ENCODE data around the gene CDR2L. TPM values are rescaled to one million over a fixed set of nuclear protein-coding genes. Genes with fewer than 3 reads are reported as not detected.

Gene CDR2L
- polyA plus RNA-seq (ENCODE audit: insufficient read length in 3 of 3), result 10 to 100 TPM in 2 of 3 donors, 1 to 10 TPM in 1; 8.2 to 12.0 (median 12.0) TPM
- long read RNA-seq, donor 1, partial matches to known transcripts, result 0 of 2 reads
- long read RNA-seq, donor 1, other reads (novel, unspliced or antisense), result 0 of 2 reads
- long read RNA-seq, donor 2, transcript CDR2L-201 (5 exons, 3,536 nt), result major isoform, 6 of 6 reads
- long read RNA-seq, donor 2, partial matches to known transcripts, result 0 of 6 reads
- long read RNA-seq, donor 2, other reads (novel, unspliced or antisense), result 0 of 6 reads
- long read RNA-seq, donor 3, partial matches to known transcripts, result 0 of 4 reads
- long read RNA-seq, donor 3, other reads (novel, unspliced or antisense), result 0 of 4 reads
- long read RNA-seq, donor 4, partial matches to known transcripts, result 0 of 1 reads
- long read RNA-seq, donor 4, other reads (novel, unspliced or antisense), result 0 of 1 reads
- long read RNA-seq, donor 5, partial matches to known transcripts, result 0 of 1 reads
- long read RNA-seq, donor 5, other reads (novel, unspliced or antisense), result 0 of 1 reads
- long read RNA-seq, donor 6, partial matches to known transcripts, result 0 of 1 reads
- long read RNA-seq, donor 6, other reads (novel, unspliced or antisense), result 0 of 1 reads
- long read RNA-seq, donor 7, partial matches to known transcripts, result 921 of 953 reads
- long read RNA-seq, donor 7, other reads (novel, unspliced or antisense), result 32 of 953 reads
- long read RNA-seq, donor 8, partial matches to known transcripts, result 5 of 6 reads
- long read RNA-seq, donor 8, other reads (novel, unspliced or antisense), result 0 of 6 reads
- long read RNA-seq, donor 9, partial matches to known transcripts, result 0 of 3 reads
- long read RNA-seq, donor 9, other reads (novel, unspliced or antisense), result 0 of 3 reads
- long read RNA-seq, donor 10, partial matches to known transcripts, result 0 of 3 reads
- long read RNA-seq, donor 10, other reads (novel, unspliced or antisense), result 0 of 3 reads
- long read RNA-seq, donor 11, partial matches to known transcripts, result 0 of 2 reads
- long read RNA-seq, donor 11, other reads (novel, unspliced or antisense), result 0 of 2 reads
- long read RNA-seq, donor 12, partial matches to known transcripts, result 0 of 4 reads
- long read RNA-seq, donor 12, other reads (novel, unspliced or antisense), result 0 of 4 reads
- long read RNA-seq, donor 13, result 0 reads
- long read RNA-seq, donor 14, result 0 reads
- long read RNA-seq, donor 15, result 0 reads
- long read RNA-seq, donor 16, partial matches to known transcripts, result 0 of 3 reads
- long read RNA-seq, donor 16, other reads (novel, unspliced or antisense), result 0 of 3 reads

DNA sequence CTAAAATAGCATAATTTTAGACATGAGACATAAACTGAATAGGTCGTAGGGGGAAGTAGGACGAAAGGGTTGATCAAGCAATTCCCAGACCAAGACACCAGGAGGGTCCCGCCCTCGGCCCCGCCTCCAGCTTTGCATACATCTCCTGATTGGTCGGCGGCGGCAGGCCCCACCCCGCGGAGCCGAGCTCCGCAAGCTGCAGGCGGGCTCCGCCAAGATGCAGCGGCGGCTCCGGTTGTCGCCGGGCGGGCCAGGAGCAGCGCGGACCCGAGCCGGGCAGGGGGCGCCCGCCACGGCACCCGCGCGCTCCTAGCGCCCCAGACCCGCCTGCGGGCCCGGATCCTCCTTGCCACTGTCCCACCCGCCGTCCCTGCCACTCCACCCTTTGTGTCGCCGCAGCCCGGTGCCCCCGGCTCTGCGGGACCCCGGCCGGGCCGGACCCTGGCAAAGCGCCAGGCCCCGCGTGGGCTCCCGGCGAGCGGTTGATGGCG is at the start of gene CDR2L:
CDR2L (plus strand) TSS at position 215 of the 491 bp plus-strand sequence. CDS start 412 bp downstream, outside the sequence.
- DNase-seq, result peak; percentile 95

GRCh38 chr17:74938194-74938950 is 49.1 kb upstream of the CDR2L start:
- DNase-seq, result no peak

DNA sequence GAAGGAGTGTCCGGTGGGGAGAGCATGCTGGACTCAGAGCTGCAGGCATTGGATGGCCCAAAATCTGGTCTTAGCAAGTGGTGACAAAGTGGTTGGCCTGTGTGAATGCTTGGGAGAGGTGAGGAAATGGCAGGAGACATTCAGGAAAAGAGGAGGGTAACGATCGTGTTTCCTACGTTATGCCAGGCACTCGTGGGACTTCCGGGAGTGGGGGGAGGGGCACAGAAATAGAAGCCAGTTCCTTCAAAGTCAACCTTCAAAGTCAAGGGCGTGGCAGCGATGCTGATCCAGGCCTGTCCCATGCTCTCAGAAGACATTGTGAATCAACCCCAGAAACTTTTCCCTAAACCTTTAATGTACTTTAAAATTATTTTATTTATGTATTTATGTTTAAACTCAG is 47.9 kb upstream of the CDR2L start:
- DNase-seq, result no peak

DNA sequence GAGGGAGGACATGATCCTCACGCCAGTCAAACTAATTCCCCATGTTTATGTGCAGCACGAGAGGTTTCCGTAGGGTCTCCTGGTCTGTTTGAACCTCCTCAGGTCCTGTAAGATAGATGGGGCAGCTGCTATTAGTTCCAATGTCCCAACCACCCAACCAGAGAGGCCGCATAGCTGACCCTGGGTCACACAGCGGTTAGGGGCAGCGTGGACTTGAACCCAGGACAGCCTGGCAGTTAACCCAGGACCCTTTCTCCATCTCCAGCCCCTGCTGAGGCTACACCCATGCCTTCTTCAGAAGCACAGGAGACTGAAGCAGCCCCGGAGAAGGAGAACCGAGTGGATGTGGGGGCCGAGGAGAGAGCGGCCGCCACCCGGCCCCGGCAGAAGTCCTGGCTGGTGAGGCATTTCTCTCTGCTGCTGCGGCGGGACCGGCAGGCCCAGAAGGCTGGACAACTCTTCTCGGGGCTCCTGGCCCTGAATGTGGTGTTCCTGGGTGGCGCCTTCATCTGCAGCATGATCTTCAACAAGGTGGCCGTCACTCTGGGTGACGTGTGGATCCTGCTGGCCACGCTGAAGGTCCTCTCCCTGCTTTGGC is 46.2 kb upstream of the CDR2L start:
- no peak for DNase-seq

DNA sequence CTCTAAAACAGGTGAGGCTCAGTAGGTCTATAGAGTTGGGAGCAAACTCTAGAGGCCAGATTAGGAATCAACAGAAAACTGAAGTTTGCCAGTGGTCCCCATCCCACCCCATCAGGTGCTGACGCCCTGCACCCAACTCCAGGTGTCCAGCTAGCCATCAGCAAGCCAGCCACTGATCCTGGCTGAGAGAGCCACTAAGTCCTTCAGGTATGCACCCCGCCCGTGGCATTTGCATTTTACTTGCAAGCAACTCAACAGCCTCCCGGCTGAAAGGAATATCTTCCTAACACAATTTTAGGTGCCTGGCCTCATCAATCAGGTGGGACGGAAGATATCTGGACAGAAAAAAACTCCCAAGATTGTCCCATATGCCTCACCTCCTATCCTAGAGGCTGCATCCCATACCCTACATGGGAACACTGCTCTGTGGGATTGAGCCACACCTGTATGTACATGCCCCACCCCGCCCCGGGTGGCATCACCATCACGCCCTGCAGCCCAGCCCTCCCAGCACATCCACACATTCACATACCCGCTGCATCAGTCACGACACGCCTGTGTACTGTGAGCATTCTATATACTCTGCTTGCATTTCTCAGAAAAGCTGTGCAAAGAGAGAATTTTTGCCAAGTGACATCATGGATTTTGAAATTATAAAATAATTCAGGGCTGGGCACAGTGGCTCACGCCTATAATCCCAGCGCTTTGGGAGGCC is 43.5 kb upstream of the CDR2L start:
- no peak for DNase-seq

GRCh38 chr17:74945543-74945942 is 41.9 kb upstream of the CDR2L start:
- DNase-seq, result no peak

GRCh38 chr17:74946641-74947040 is 40.8 kb upstream of the CDR2L start:
- no peak for DNase-seq

DNA sequence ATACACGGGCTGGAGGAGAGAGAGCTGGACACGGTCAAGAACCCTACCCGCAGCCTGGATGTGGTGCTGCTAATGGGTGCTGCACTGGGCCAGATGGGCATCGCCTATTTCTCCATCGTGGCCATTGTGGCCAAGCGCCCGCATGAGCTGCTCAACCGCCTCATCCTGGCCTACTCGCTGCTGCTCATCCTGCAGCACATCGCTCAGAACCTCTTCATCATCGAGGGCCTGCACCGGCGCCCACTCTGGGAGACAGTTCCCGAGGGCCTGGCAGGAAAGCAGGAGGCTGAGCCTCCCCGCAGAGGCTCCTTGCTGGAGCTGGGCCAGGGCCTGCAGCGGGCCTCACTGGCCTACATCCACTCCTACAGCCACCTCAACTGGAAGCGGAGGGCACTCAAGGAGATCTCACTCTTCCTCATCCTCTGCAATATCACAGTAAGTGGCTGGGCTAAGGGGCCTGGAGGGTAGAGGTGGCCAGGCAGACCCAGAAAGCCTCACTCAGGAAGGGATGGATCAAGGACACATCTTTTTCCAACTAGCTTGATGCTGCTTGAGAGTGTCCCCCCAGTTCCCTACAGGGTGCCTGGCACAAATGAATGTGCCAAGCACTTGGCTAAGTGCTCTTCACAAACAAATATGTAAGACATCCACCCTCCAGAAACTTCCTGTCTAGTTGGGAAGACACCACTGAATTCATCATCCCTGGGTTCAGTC is 40.2 kb upstream of the CDR2L start:
- DNase-seq, result no peak

DNA sequence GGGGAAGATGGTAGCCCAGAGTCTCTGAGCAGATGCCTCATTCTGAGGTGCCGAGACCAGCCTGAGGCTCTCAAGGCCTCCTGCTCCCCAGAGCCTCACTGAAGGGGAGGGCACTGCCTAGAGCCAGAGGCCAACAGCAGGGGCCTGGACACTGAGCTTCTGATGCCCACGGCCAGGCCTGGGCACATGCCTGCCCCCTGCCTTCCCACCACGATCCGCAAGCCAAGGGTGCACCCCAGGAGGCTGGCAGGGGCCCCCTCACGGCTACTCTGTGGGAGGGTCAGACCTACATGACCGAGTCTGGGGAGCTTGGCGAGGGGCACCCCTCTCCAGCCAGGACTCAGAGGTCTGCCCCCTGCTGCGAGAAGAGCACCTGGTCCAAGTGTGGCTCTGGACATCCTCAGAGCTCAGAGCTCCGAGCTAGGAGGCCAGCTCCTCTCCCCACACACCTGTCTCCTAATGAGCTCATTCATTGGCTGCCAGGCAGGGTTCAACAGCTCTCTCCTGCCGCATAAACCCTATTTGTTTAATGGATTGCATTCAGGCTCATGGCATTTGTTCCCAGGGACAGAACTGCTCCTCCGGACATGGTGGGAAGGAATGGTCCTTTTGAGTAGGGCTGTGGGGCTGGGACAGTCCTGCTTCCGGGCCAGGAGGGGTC is 37.8 kb upstream of the CDR2L start:
- DNase-seq, result no peak

DNA sequence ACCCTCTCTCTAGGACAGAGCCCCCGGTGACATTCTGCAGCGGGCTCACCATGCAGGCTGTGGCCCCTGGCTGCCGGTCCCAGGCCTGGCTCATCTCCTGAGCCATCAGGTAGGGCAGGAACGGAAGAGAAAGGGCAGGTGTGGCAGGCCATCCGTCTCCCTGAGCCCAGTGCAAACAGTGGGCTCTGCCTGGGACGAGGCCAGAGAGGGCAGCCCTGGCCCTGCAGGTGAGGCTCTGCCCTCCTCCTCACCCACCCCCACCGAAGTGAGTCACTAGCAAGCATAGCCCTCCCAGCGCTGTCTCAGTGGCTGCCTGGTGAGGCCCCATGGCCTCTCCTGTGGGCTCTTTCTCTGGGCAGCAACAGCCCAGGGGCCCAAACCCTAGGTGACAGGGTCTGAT is 37.2 kb upstream of the CDR2L start:
- DNase-seq, result no peak

- no peak for DNase-seq
Observed at GRCh38 chr17:74951065-74951464, 36.4 kb upstream of the CDR2L start.

DNA sequence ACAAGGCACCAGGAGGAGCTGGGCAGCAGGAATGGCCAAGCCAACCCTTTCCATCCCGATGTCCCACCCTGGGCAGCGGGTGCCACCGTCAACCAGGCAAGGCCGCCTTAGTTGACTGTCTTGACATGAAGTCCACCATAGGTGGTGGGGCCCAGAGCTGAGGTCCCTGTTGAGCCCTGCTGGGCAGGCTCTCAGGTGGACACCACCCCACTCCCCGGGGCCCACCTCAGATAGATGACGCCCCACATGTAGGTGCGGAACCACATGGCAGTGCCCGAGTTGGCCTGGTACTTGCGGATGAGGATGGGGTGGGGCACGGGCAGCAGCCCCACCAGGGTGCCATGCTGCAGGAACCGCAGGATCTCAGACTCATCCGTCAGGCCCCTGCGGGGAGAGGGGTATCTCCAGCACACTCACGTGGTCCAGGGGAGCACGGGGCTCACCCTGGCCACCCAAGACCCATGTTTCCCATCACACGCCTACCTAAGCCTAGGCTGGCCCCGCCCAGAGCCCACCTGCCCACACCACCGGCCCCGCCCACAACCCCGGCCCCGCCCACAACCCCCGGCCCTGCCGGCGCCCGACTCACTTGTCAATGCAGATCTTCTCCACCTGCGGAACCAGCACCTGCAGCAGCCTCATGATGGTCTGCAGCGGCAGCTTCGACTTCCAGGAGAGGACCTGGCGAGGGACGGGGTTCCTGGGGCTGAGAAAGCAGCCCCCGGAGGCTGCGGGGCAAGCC is 35.6 kb upstream of the CDR2L start:
- DNase-seq, result no peak

GRCh38 chr17:74952431-74953133 is 34.9 kb upstream of the CDR2L start:
- DNase-seq, result no peak

DNA sequence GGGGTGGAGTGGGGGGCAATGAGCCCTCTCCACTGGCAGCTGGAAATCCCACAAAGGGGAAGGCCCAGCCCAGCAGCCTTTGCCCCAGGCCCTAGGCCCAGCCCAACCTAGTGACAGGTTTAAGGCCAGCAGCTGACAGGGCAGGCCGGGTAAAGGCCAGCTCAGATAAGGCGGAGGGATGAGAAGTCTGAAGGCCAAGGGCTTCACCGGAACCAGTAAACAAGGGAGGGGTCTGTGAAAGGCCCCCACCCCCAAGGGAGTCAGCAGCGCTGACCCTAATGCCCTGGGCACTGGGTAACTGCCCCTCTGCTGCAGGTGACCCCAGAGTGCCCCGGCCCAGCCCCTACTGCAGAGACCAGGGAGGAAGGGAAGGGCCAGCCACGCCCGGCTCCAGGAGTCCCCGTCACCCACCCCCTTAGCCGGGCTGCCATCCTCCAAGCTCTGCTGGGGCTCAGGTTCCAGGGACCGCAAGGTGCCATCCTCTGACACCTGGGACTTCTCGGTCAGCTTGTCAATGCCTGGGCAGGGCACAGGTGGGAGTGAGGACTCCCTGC is 34.2 kb upstream of the CDR2L start:
- no peak for DNase-seq

DNA sequence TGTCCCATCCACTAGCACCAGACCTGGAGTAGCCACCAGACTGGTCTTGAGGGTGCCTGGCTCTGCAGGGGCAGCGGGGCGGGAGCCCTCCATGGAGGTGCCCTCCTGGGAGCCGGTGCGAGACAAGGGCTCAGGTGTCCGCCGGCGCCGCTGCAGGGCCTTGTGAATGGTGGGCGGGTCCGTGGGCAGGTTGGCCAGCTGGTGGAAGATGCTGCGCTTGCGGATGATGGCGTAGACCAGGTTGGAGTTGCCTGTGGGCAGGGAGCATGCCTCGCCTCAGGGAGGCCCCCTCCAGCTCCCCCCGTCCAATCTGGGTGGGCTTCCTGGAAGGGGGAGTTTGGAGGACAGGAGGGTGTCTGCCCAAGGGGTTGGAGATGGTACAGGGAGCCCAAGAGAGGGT is 33.3 kb upstream of the CDR2L start:
- DNase-seq, result no peak

GRCh38 chr17:74954665-74955421 is 32.6 kb upstream of the CDR2L start:
- DNase-seq, result no peak
